IMR-90 (cell line): ENCODE measurements around the gene FHDC1. TPM values are rescaled to one million over a fixed set of nuclear protein-coding genes. Genes with fewer than 3 reads are reported as not detected.

Experiments used
- ATAC-seq: fragments of 200-7000 bp; cut with Tn5 transposase; 2 replicates; pipeline ENCODE4 v1.9.1; 2020; ENCODE audit warnings: low read depth, mild to moderate bottlenecking, moderate library complexity
- BruUV-seq: library from RNA; stranded (reverse); fragments of 400-500 nt; replicated peaks from 2 replicates; lab custom pipeline; 2021; lab: Mats Ljungman, UMichigan
- CTCF ChIA-PET: fragments of 300-600 bp; formaldehyde crosslinking; extraction: SDS; loops from one replicate; lab custom pipeline; 2021; ENCODE audit warnings: antibody characterized with exemption; lab: Yijun Ruan, JAX
- POLR2A ChIA-PET: fragments of 300-600 bp; sonication (Branson Sonifier 250); formaldehyde crosslinking; loops from one replicate; lab custom pipeline; 2022; ENCODE audit warnings: antibody characterized with exemption; ENCODE audit not compliant: unreplicated experiment; lab: Charles Lee
- DNase-seq: peaks from one replicate; pipeline ENCODE4 v3.0.0; 2013
- H2AFZ ChIP-seq: replicated peaks from 2 replicates; pipeline ENCODE3; 2013; ENCODE audit warnings: low read length, mild to moderate bottlenecking; ENCODE audit not compliant: poor library complexity
- H2AK5ac ChIP-seq: 2 replicates; pipeline ENCODE4 v1.6.1; 2013; ENCODE audit warnings: low read depth, low read length, inconsistent platforms
- H2AK9ac ChIP-seq: replicated peaks from 2 replicates; pipeline ENCODE3; 2013; ENCODE audit warnings: mild to moderate bottlenecking, low read depth, low read length, moderate library complexity; ENCODE audit not compliant: poor library complexity
- H2BK120ac ChIP-seq: 2 replicates; pipeline ENCODE4 v1.6.1; 2013; ENCODE audit warnings: low read depth, low read length, inconsistent platforms
- H2BK15ac ChIP-seq: 3 replicates; pipeline ENCODE4 v1.6.1; 2013; ENCODE audit warnings: low read depth, low read length, inconsistent platforms
- H2BK20ac ChIP-seq: 2 replicates; pipeline ENCODE4 v1.6.1; 2013; ENCODE audit warnings: low read depth, mild to moderate bottlenecking, inconsistent platforms, low read length, moderate library complexity
- H2BK5ac ChIP-seq: 2 replicates; pipeline ENCODE4 v1.6.1; 2013; ENCODE audit warnings: mild to moderate bottlenecking, low read depth, low read length, inconsistent platforms; ENCODE audit not compliant: poor library complexity, severe bottlenecking
- H3K14ac ChIP-seq: replicated peaks from 2 replicates; pipeline ENCODE4 v1.6.1; 2013; ENCODE audit warnings: low read depth, low read length, inconsistent platforms
- H3K18ac ChIP-seq: 2 replicates; pipeline ENCODE4 v1.6.1; 2013; ENCODE audit warnings: low read depth, low read length, control low read depth
- H3K23ac ChIP-seq: 2 replicates; pipeline ENCODE4 v1.6.1; 2013; ENCODE audit warnings: low read depth, low read length, inconsistent platforms
- H3K27ac ChIP-seq: 2 replicates; pipeline ENCODE4 v1.5.1; 2013; ENCODE audit warnings: mild to moderate bottlenecking, control low read depth, low read length; ENCODE audit not compliant: insufficient read depth
- H3K27me3 ChIP-seq: 2 replicates; pipeline ENCODE4 v1.6.1; 2013; ENCODE audit warnings: low read length; ENCODE audit not compliant: control insufficient read depth, insufficient read depth
- H3K36me3 ChIP-seq: 2 replicates; pipeline ENCODE4 v1.6.1; 2013; ENCODE audit warnings: low read length, mixed read lengths; ENCODE audit not compliant: control insufficient read depth, insufficient read depth
- H3K4ac ChIP-seq: 2 replicates; pipeline ENCODE4 v1.6.1; 2013; ENCODE audit warnings: low read depth, low read length, inconsistent platforms
- H3K4me1 ChIP-seq: 2 replicates; pipeline ENCODE4 v1.6.1; 2013; ENCODE audit warnings: low read length, mixed read lengths; ENCODE audit not compliant: control insufficient read depth, insufficient read depth
- H3K4me2 ChIP-seq: 2 replicates; pipeline ENCODE4 v1.6.1; 2013; ENCODE audit warnings: low read depth, mild to moderate bottlenecking, control low read depth, low read length, moderate library complexity
- H3K4me3 ChIP-seq: 2 replicates; pipeline ENCODE4 v1.5.1; 2013; ENCODE audit warnings: low read depth, mild to moderate bottlenecking, control low read depth, low read length, moderate library complexity; ENCODE audit not compliant: insufficient read depth
- H3K56ac ChIP-seq: 2 replicates; pipeline ENCODE4 v1.6.1; 2013; ENCODE audit warnings: low read length, inconsistent platforms; ENCODE audit not compliant: insufficient read depth; ENCODE audit errors: extremely low read depth
- H3K79me1 ChIP-seq, 2 experiments: 2 replicates each; pipeline ENCODE4 v1.6.1; 2013; ENCODE audit warnings: low read length in 2 of 2, inconsistent platforms in 1 of 2, low read depth in 1 of 2
- H3K9ac ChIP-seq: 2 replicates; pipeline ENCODE4 v1.6.1; 2013; ENCODE audit warnings: low read depth, low read length, control low read depth
- H3K9me1 ChIP-seq: 2 replicates; pipeline ENCODE4 v1.6.1; 2013; ENCODE audit warnings: low read length, inconsistent platforms; ENCODE audit not compliant: insufficient read depth
- H3K9me3 ChIP-seq: 2 replicates; pipeline ENCODE4 v1.6.1; 2013; ENCODE audit warnings: low read length; ENCODE audit not compliant: control insufficient read depth, insufficient read depth
- H4K20me1 ChIP-seq: 2 replicates; pipeline ENCODE4 v1.6.1; 2013; ENCODE audit warnings: low read length, inconsistent platforms; ENCODE audit not compliant: insufficient read depth
- H4K5ac ChIP-seq: 2 replicates; pipeline ENCODE4 v1.6.1; 2013; ENCODE audit warnings: mild to moderate bottlenecking, low read depth, low read length, control low read depth
- H4K8ac ChIP-seq, 2 experiments: 2 replicates each; pipeline ENCODE4 v1.6.1; 2013; ENCODE audit warnings: low read depth in 2 of 2, low read length in 2 of 2, control low read depth in 1 of 2, inconsistent platforms in 1 of 2
- H4K91ac ChIP-seq: 2 replicates; pipeline ENCODE4 v1.6.1; 2013; ENCODE audit warnings: low read depth, low read length, inconsistent platforms; ENCODE audit not compliant: insufficient read depth
- FOS ChIP-seq: fragments of 150-350 bp; IDR thresholded peaks from 2 replicates; pipeline ENCODE4 v1.6.1; 2016; ENCODE audit warnings: low read depth, low read length
- MAFK ChIP-seq: IDR thresholded peaks from 2 replicates; pipeline ENCODE4 v1.6.1; 2012; ENCODE audit warnings: low read depth, low read length, improper control_type of control experiment
- POLR2A ChIP-seq: IDR thresholded peaks from 2 replicates; pipeline ENCODE4 v1.6.1; 2012; ENCODE audit warnings: mild to moderate bottlenecking, low read depth, low read length
- RAD21 ChIP-seq: IDR thresholded peaks from 2 replicates; pipeline ENCODE4 v1.6.1; 2012; ENCODE audit warnings: low read length, improper control_type of control experiment
- SMC3 ChIP-seq: fragments of 150-350 bp; IDR thresholded peaks from 2 replicates; pipeline ENCODE4 v1.6.1; 2016; ENCODE audit warnings: low read depth, mild to moderate bottlenecking, antibody characterized with exemption, low read length, moderate library complexity
- dilution Hi-C: fragments of 300-500 bp; cut with HindIII; formaldehyde crosslinking; loops from one replicate; pipeline ENCODE4 v1.14.3; 2018; ENCODE audit warnings: low sequenced_read_pairs; ENCODE audit not compliant: unreplicated experiment
- in situ Hi-C: fragments of 300-500 bp; cut with MboI; formaldehyde crosslinking; loops from 3 replicates; pipeline ENCODE4 v1.14.3; 2019; ENCODE audit warnings: low sequenced_read_pairs, inconsistent platforms, mixed read lengths
- intact Hi-C: fragments of 100-400 bp; cut with micrococcal nuclease; formaldehyde crosslinking; loops from 2 replicates; pipeline ENCODE4 v1.10.0; 2022
- polyA plus RNA-seq, 3 experiments: library from polyadenylated mRNA; depleted of rRNA; stranded (reverse); fragments of >200 nt; gene quantifications; 2 replicates each; pipeline ENCODE4 v1.2.3, GENCODE V29; 2012; ENCODE audit warnings: low replicate concordance in 1 of 3
- total RNA-seq: library from RNA; depleted of rRNA; stranded (reverse); fragments of >200 nt; gene quantifications from 2 replicates; pipeline ENCODE4 v1.2.3, GENCODE V29; 2012

Gene FHDC1
- total and polyA plus RNA-seq, 2 of the 4 experiments (the other 2 are of a cell fraction), result under 0.01 to 0.09 TPM

GRCh38 chr4:152900395-152900794 lies 35.7 kb upstream of the FHDC1 start:
- H3K27ac ChIP-seq, result no peak overlapping the region
- ChIA-PET CTCF (interaction anchor here (1.4 kb wide), 1 partner anchor 9 kb away, joined by 4 read pairs; no protein-coding TSS in a partner anchor), POLR2A (no interaction called here)
- dilution Hi-C loops, result no loop called here
- ATAC-seq (no peak), DNase-seq (no peak)
- no peaks in the 10 kb centered on the region for H3K9me3 ChIP-seq
- no peaks in the 10 kb centered on the region for H3K27me3 ChIP-seq
- peaks cover 1% of the 10 kb centered on the region; the same call in 1 of the 2 replicates for H3K36me3 ChIP-seq
- TF ChIP-seq MAFK, result no peak
- TF ChIP-seq SMC3, result no peak
- TF ChIP-seq FOS, result no peak
- no peak for TF ChIP-seq POLR2A
- no peak for TF ChIP-seq RAD21
- no peak overlapping the region for H2BK20ac ChIP-seq
- peaks cover 2% of the 10 kb centered on the region; the same call in 1 of the 2 replicates for H3K4me1 ChIP-seq
- no peak overlapping the region for H3K4ac ChIP-seq
- H2AFZ ChIP-seq, result no peak overlapping the region
- no peaks in the 10 kb centered on the region; a peak in 1 of 4 replicates for H3K79me1 ChIP-seq
- H4K5ac ChIP-seq, result no peak overlapping the region
- H4K20me1 ChIP-seq, result no peaks in the 10 kb centered on the region
- H3K4me3 ChIP-seq, result no peak overlapping the region
- H3K14ac ChIP-seq, result no peak overlapping the region
- no peak overlapping the region for H2AK5ac ChIP-seq
- H3K56ac ChIP-seq, result no peak overlapping the region
- BruUV-seq, result no TSS peak
- H4K8ac ChIP-seq, result no peak overlapping the region
- no peak overlapping the region for H3K18ac ChIP-seq
- H3K9ac ChIP-seq, result no peak overlapping the region
- peaks cover 4% of the 10 kb centered on the region for H3K9me1 ChIP-seq
- no peak overlapping the region for H4K91ac ChIP-seq
- H3K23ac ChIP-seq, result no peak overlapping the region
- H2BK15ac ChIP-seq, result no peak overlapping the region
- no peak overlapping the region for H2AK9ac ChIP-seq
- H2BK120ac ChIP-seq, result no peak overlapping the region
- in situ Hi-C loops, result no loop called here
- no peak overlapping the region for H3K4me2 ChIP-seq
- intact Hi-C loops, result no loop called here
- no peak overlapping the region for H2BK5ac ChIP-seq
